Activated naive CD8-positive, alpha-beta T cell treated with anti-CD3 and anti-CD28 coated beads, Interleukin-2, amount 50 U/mL, for 24 hours (primary cell): ENCODE results near the gene SLC25A45.
A peak's percentile ranks its signal among the peaks of the same experiment; 100 is the strongest.

Experiments
- ATAC-seq: fragments of 150-1000 bp; cut with Tn5 transposase; one replicate; pipeline ENCODE4 v1.10.0; 2021
- DNase-seq: peaks from one replicate; pipeline ENCODE4 v3.0.0; 2021
- H3K27ac Mint-ChIP-seq: one replicate; pipeline ENCODE4 v1.8.0; 2021; ENCODE audit warnings: mild to moderate bottlenecking, mixed read lengths
- H3K27me3 Mint-ChIP-seq: one replicate; pipeline ENCODE4 v1.8.0; 2021; ENCODE audit warnings: mixed read lengths
- H3K36me3 Mint-ChIP-seq: one replicate; pipeline ENCODE4 v1.8.0; 2021; ENCODE audit warnings: low read depth, mixed read lengths
- H3K4me1 Mint-ChIP-seq: one replicate; pipeline ENCODE4 v1.8.0; 2021; ENCODE audit warnings: mixed read lengths
- H3K4me3 Mint-ChIP-seq: one replicate; pipeline ENCODE4 v1.8.0; 2021; ENCODE audit warnings: mild to moderate bottlenecking, moderate library complexity, mixed read lengths
- H3K9me3 Mint-ChIP-seq: one replicate; pipeline ENCODE4 v1.8.0; 2021; ENCODE audit warnings: mixed read lengths

The SLC25A45 gene, protein sequence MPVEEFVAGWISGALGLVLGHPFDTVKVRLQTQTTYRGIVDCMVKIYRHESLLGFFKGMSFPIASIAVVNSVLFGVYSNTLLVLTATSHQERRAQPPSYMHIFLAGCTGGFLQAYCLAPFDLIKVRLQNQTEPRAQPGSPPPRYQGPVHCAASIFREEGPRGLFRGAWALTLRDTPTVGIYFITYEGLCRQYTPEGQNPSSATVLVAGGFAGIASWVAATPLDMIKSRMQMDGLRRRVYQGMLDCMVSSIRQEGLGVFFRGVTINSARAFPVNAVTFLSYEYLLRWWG

DNA sequence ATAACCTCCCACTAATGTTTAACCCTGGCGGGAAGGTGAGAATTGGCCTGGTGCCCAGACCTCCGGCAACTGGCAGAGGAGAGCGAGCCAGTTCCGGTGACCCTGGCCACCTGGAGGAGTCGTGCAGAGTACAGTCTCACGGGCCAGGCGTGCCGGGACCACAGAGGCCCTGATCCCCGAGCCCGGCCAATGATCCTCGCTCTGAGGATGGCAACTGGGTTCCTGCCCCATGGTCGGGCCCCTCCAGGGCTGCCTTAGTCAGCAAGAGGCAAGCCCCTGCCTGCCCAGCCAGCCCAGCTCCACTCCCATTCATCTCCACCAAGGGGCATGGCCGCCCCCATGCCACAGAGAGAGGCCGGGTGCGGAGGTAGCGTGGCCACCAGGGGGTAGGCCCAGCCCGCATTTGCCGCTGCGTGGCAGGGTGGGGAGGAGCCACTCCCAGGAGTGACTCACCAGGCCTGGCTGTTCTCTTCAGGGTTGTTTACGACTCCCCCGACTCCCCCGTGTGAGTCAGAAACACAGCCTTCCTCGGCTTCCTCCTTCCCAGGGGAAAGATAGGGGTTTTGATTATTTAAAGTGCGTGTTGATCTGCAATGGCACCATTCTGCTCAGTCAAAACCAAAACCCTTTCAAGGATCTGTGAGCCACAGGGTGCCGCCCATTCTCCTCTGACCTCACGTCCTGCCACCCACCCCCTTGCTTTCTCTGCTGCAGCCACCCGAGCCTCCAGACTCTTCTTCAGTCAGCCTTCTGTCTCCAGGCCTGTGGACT is at the start of gene SLC25A45:
TSS of gene SLC25A45 (minus strand) at position 614 of the 771 bp plus-strand sequence. CDS start 695 bp downstream, outside the sequence.
- H3K36me3 Mint-ChIP-seq: no peaks in the 10 kb centered on the region
- H3K4me1 Mint-ChIP-seq: peaks cover 63% of the 10 kb centered on the region
- H3K9me3 Mint-ChIP-seq: no peaks in the 10 kb centered on the region
- peak; percentile 86 for ATAC-seq
- DNase-seq: peak; percentile 92
- H3K4me3 Mint-ChIP-seq: peak within 1 kb of the TSS; percentile 87
- peak within 1 kb of the TSS; percentile 98 for H3K27ac Mint-ChIP-seq
- H3K27me3 Mint-ChIP-seq: no peaks in the 10 kb centered on the region

DNA sequence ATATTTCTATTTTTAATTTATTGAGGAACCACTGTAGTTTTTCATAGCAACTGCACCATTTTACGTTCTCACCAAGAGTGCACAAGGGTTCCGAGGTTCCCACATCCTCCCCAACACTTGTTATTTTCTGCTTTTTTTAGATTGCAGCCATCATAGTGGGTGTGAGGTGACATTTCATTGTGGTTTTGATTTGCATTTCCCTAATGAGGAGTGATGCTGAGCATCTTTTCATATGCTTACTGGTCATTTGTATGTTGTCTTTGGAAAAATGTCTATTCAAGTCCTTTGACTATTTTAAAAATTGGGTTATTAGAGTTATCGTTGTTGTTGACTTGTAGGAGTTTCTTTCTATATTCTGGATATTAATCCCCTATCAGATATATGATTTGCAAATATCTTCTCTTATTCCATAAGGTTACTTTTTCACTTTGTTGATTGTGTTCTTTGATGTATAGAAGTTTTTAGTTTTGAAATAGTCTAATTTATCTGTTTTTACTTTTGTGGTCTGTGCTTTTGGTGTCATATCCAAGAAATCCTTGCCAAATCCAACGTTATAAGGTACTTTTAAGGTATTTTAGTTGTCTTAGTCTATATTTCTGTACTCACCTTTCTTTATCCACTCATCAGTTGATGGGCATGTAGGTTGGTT is 49.1 kb upstream of the SLC25A45 start:
- Mint-ChIP-seq H3K4me3 (peak overlapping the region; percentile 33), H3K36me3 (peaks cover 50% of the 10 kb centered on the region), H3K4me1 (peaks cover 97% of the 10 kb centered on the region), H3K9me3 (no peaks in the 10 kb centered on the region), H3K27me3 (no peaks in the 10 kb centered on the region), H3K27ac (peak overlapping the region; percentile 85)
- peak; percentile 18 for ATAC-seq
- DNase-seq: no peak

DNA sequence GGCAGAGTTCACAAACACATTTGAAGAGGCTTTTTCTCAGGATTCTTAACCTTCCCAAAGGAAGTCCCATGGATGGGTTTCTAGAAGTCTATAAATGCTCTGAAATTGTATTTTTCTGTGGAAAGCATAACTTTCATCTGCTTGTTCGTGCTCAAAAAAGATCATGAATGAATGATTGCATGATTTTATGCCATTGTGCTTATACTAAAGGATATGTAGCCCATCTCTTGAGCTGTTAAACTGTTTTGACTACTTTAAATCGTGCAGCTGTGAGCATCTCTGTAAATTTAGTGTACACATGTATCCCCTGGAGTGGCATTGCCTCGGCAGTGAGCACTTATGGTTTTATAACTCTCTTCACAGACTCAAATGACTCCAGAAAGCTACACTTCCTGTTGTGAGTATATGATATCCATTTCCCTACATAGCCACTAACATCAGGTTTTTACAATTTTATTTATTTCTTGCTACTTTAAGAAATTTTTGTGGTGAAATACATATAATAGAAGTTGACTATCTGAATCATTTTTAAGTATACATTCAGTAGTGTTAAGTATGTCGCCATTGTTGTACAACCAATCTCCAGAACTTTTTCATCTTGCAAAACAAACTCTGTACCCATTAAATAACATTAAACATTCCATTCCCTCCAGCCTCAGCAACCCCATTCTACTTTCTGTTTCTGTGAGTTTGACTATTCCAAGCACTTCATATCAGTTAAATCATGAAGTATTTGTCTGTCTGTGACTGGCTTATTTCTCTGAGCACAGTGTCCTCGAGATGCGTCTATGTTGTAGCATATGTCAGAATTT is 48.2 kb upstream of the SLC25A45 start:
- peak overlapping the region; percentile 100 for H3K4me3 Mint-ChIP-seq
- peaks cover 95% of the 10 kb centered on the region for H3K4me1 Mint-ChIP-seq
- no peaks in the 10 kb centered on the region for H3K9me3 Mint-ChIP-seq
- H3K36me3 Mint-ChIP-seq: peaks cover 53% of the 10 kb centered on the region
- no peaks in the 10 kb centered on the region for H3K27me3 Mint-ChIP-seq
- ATAC-seq (no peak), DNase-seq (no peak)
- peak overlapping the region; percentile 97 for H3K27ac Mint-ChIP-seq

DNA sequence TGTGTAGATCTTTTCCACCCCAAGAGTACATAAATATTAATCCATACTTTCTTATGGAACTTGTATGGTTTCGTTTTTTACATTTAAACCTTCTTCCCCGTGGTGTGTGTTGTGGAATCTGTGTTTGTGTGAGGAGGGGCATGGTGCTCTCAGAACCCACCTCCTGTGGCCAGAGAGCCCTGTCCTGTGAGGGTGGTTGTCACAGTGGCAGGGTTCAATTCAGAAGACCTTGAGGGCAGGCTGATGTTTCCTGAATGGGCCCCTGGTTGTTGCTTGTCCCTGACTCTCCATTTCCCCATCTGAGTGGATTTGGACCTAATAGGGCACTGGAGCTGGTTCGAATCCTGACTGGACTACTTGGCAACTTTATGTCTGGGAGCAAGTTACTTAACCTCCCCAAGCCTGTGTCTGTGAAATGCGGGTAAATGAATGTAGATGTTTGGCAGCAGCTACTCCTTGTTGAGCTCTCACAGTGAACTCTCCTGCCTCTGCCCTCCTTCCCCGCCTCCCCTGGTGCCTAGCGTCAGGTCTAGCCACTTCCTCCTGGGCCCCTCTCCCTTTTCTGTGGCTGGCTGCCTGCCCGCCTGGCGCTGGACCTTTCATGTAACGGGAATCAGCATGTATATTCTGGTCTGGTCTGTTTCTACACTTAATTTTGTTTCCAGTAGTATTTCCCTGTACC is 47.4 kb upstream of the SLC25A45 start:
- Mint-ChIP-seq H3K9me3 (no peaks in the 10 kb centered on the region), H3K36me3 (peaks cover 53% of the 10 kb centered on the region), H3K27me3 (no peaks in the 10 kb centered on the region), H3K27ac (peak overlapping the region; percentile 97), H3K4me3 (peak overlapping the region; percentile 100), H3K4me1 (peaks cover 93% of the 10 kb centered on the region)
- no peak for ATAC-seq
- peak; percentile 57 for DNase-seq

DNA sequence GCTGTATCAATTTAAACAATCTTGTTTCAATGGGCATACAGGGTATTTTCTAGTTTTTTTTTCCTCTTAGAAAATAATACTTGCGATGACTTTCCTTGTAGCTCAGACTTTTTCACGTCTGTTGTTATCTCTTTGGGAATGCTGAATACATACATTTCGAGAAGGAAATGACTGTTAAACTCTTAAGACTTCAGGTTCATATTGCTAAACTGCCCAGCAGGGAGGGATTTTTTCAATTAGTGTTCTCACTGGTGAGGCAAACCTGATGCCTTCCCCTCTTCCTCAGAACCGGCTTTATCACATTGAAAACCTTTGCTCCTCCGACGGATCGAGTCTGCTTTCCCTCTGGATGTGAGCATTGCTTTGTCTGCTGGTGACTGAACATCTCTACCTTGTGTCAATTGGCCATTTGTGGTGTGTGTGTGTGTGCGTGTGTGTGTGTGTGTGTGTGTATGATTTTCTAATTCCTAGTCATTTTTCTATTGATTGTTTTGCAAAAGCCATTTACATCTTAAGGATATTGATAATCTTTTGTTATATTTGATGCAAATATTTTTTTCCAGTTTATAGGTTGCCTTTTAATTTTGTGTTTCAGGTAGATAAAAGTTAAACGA is 46.7 kb upstream of the SLC25A45 start:
- Mint-ChIP-seq H3K27ac (peak overlapping the region; percentile 97), H3K4me1 (peaks cover 92% of the 10 kb centered on the region), H3K4me3 (peak overlapping the region; percentile 100), H3K9me3 (no peaks in the 10 kb centered on the region), H3K36me3 (peaks cover 53% of the 10 kb centered on the region), H3K27me3 (no peaks in the 10 kb centered on the region)
- DNase-seq (no peak), ATAC-seq (no peak)

DNA sequence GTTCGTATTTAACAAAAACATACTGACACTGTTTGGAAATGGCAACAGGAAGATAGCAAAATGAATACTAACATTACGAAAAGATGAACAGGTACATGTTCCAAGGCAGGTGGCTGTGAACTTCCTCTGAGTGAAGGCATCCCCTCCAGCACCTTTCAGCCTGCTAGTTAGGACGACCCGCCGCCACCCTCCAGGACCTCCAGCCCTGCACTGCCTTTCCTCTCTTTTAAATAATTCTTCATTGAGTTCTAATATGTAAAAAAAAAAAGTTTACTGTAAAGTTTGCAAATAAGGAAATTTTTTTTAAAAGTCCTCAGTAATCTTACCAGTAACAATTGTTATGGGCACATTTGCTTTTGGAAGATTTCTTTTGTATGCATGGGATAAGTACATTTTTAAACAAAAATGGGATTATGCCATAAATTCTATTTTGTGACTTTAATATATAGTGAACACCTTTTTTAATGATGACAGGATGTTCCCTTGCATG is 46.2 kb upstream of the SLC25A45 start:
- DNase-seq (no peak), ATAC-seq (no peak)
- H3K27ac Mint-ChIP-seq: peak overlapping the region; percentile 97
- peaks cover 55% of the 10 kb centered on the region for H3K36me3 Mint-ChIP-seq
- no peaks in the 10 kb centered on the region for H3K9me3 Mint-ChIP-seq
- H3K4me3 Mint-ChIP-seq: peak overlapping the region; percentile 100
- H3K27me3 Mint-ChIP-seq: no peaks in the 10 kb centered on the region
- H3K4me1 Mint-ChIP-seq: peaks cover 87% of the 10 kb centered on the region

DNA sequence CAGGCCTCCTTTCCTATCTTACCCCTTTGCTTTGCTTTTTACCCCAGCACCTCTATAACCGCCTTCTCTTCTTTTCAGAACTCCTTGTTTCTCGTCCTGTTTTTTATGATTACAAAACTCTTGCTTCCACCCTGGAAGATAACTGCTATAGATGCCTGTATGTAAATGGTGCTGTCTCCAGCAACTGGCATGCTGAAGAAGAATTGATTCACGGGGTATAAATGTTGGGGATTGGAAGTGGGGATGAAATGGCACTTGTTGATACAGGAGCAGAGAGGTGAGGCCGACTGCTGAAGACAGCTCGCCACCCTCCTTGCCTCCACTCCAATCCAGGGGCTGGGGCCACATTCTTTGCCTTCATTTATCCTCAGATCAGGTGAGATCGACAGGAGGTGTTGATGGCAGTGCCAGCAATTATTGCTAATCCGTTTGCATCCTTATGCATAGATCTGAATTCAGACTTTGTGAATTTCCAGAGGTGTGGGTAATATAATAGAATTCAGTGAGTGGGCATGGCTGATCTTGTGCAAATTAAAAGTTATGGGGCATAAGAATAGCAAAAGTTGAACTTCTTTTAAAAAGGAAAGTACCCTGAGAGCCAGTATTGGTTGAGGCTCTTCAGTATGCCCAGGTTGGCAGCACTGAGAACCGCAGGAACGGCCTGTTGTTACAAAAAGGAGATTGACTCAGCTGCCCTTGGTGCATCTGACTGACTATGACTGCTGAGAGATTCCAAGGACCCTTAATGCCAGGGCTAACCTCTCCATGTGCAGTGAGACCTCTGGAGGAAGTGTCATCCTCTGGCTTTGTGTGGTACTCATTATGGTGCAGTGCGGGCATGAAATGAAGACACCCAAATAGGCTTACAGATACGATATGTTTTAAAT is 45.5 kb upstream of the SLC25A45 start:
- Mint-ChIP-seq H3K27me3 (peaks cover 1% of the 10 kb centered on the region), H3K27ac (peak overlapping the region; percentile 97), H3K4me3 (peak overlapping the region; percentile 100), H3K4me1 (peaks cover 83% of the 10 kb centered on the region), H3K9me3 (no peaks in the 10 kb centered on the region), H3K36me3 (peaks cover 60% of the 10 kb centered on the region)
- peak; percentile 52 for DNase-seq
- peak; percentile 16 for ATAC-seq

DNA sequence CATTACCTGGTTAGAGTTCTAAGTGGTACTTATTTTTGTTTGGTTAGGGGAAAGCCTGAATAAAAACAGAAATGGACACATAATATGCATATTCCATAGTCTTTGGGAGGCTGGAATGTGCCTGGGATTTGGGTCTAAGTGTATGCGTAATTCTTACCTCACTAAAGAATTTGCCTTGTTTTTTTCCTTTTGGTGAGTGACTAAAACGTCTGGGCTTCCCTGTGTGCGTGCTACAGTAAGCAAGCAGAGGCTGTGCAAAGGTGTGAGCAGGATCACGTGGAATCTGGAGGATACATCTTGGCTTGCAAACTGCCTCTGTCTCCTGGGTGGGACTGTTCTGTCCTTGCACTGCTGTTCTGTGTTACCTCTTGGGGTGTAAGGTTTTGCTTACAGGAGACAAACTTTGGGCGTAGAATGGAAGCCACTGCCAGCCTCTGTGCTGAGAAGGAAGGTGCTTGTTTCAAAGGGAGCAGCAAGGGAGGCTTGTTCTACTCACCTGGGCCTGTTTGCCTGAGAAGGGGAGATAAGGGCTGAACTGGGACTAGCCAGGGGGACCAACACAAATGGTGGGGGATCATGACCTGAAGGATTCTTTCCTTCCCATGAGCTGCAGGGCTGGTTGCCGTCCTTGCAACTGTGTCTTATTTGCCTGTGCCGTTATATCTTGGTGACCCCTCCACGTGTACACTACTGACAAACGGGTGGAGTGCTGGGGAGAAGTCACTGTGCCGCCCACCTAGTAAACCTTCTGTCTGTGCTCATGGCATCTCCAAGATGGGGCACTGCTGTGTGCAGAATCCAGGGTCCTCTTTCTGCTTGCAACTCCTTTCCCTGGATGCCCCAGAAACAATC is 44.6 kb upstream of the SLC25A45 start:
- peaks cover 80% of the 10 kb centered on the region for H3K4me1 Mint-ChIP-seq
- H3K27me3 Mint-ChIP-seq: peaks cover 7% of the 10 kb centered on the region
- peak; percentile 54 for DNase-seq
- H3K4me3 Mint-ChIP-seq: peak overlapping the region; percentile 100
- H3K9me3 Mint-ChIP-seq: no peaks in the 10 kb centered on the region
- no peak for ATAC-seq
- peak overlapping the region; percentile 97 for H3K27ac Mint-ChIP-seq
- peaks cover 59% of the 10 kb centered on the region for H3K36me3 Mint-ChIP-seq

DNA sequence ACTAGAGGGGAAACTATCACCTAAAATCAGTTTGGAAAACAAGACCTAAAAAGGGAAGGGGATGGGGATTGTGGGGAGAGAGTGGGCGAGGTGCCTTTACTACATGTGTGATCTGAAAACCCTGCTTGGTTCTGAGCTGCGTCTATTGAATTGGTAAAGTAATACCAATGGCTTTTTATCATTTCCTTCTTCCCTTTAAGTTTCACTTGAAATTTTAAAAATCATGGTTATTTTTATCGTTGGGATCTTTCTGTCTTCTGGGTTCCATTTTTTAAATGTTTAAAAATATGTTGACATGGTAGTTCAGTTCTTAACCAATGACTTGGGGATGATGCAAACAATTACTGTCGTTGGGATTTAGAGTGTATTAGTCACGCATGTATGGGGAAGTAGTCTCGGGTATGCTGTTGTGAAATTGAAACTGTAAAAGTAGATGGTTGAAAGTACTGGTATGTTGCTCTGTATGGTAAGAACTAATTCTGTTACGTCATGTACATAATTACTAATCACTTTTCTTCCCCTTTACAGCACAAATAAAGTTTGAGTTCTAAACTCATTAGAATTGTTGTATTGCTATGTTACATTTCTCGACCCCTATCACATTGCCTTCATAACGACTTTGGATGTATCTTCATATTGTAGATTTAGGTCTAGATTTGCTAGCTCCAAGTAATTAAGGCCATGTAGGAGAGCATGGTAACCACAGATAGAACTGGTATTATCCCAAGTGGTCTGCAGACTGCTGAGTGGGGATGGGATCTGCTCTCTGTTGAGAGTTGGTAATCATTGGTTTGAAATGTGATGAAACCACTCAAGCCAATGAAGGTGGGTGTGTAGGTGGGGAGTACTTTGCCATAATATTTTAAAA is 43.8 kb upstream of the SLC25A45 start:
- DNase-seq: no peak
- H3K4me3 Mint-ChIP-seq: peak overlapping the region; percentile 100
- peaks cover 59% of the 10 kb centered on the region for H3K36me3 Mint-ChIP-seq
- peaks cover 7% of the 10 kb centered on the region for H3K27me3 Mint-ChIP-seq
- peak; percentile 37 for ATAC-seq
- no peaks in the 10 kb centered on the region for H3K9me3 Mint-ChIP-seq
- H3K4me1 Mint-ChIP-seq: peaks cover 78% of the 10 kb centered on the region
- peak overlapping the region; percentile 97 for H3K27ac Mint-ChIP-seq

DNA sequence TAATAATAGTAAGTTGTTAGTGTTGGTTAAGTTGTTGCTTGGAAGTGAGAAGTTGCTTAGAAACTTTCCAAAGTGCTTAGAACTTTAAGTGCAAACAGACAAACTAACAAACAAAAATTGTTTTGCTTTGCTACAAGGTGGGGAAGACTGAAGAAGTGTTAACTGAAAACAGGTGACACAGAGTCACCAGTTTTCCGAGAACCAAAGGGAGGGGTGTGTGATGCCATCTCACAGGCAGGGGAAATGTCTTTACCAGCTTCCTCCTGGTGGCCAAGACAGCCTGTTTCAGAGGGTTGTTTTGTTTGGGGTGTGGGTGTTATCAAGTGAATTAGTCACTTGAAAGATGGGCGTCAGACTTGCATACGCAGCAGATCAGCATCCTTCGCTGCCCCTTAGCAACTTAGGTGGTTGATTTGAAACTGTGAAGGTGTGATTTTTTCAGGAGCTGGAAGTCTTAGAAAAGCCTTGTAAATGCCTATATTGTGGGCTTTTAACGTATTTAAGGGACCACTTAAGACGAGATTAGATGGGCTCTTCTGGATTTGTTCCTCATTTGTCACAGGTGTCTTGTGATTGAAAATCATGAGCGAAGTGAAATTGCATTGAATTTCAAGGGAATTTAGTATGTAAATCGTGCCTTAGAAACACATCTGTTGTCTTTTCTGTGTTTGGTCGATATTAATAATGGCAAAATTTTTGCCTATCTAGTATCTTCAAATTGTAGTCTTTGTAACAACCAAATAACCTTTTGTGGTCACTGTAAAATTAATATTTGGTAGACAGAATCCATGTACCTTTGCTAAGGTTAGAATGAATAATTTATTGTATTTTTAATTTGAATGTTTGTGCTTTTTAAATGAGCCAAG is 42.9 kb upstream of the SLC25A45 start:
- Mint-ChIP-seq H3K9me3 (no peaks in the 10 kb centered on the region), H3K36me3 (peaks cover 56% of the 10 kb centered on the region), H3K27me3 (peaks cover 7% of the 10 kb centered on the region), H3K4me3 (peak overlapping the region; percentile 100), H3K27ac (peak overlapping the region; percentile 97), H3K4me1 (peaks cover 78% of the 10 kb centered on the region)
- DNase-seq (peak; percentile 72), ATAC-seq (peak; percentile 30)
